H54 (cell line): Measurements from ENCODE around the gene RBM47.
"Not testable (repeated sequence)": the region's sequence is repeated elsewhere in the genome, so short reads cannot be mapped to it uniquely, and the experiment has no call there.

Source experiments
- DNase-seq: peaks from one replicate; pipeline ENCODE4 v3.0.0; 2011; ENCODE audit warnings: low spot score, mixed read lengths; ENCODE audit not compliant: insufficient read length
- FAIRE-seq: peaks from 3 replicates; lab custom pipeline; 2011; peaks lifted over from hg19 to GRCh38; lab: Jason Lieb, UNC
- POLR2A ChIP-seq: IDR thresholded peaks from 2 replicates; pipeline ENCODE4 v1.6.1; 2011; ENCODE audit warnings: low read depth, mild to moderate bottlenecking, low read length

RBM47 gene

DNA sequence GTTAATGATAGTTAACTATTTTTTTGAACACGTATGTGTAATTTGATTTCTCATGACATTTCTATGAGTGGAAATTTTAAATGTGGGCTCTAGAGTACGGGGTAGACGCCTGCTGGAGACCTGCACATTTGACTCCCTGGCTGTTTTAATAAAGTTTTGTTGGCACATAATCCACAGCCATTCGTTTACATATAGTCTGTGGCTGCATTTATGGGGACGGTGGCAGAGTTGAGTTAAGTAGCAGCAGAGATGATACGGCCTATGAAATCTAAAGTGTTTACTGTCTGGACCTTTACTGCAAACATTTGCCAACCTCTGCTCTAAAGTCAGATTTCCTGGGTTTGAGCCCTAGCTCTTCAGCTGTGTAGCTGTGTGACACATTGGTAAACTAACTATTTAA, 175.8 kb downstream of the RBM47 start:
- no peak for FAIRE-seq
- TF ChIP-seq POLR2A = no peak
- DNase-seq = no peak

- no peak for TF ChIP-seq POLR2A
- FAIRE-seq (no peak), DNase-seq (no peak)
Observed at GRCh38 chr4:40448875-40449274, 180.8 kb downstream of the RBM47 start.

DNA sequence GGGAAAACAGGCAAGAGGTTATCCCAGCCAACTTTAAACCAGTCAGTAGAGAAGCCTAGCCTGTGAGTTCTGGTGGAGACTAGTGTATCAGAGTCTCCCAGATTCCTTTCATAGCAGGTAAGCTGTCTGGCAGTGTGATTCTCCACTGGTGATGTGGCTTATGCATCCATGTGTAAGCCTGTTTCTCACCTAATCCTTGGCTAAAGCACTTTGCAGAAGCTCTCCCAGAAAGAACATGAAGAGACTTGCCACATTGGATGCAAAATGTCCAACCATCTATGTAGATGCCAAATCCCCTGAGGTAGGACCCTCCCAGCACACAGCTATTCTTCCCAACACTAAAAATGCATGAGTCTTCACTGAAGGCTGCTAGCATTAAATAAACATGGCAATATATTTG, 182.8 kb downstream of the RBM47 start:
- DNase-seq (no peak), FAIRE-seq (no peak)
- TF ChIP-seq POLR2A = no peak

DNA sequence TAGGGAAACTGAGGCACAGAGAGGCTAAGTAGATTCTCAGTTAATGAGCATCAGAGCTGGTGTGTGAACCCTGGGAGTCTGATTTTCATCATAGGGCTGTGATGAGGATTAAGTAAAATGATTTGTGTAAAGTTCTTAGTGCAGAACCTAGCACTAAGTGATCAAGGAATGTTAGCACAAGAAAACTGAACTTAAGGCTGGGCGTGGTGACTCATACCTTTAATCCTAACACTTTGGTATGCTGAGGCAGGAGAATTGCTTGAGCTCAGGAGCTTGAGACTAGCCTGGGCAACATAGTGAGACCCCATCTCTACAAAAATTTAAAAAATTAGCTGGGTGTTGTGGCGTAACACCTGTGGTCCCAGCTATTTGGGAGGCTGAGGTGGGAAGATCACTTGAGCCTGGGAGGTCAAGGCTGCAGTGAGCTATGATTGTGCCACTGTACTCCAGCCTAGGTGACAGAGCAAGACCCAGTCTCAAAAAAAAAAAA, 183.4 kb downstream of the RBM47 start:
- not testable (repeated sequence) for DNase-seq, FAIRE-seq

GRCh38 chr4:40445671-40446070, 184.0 kb downstream of the RBM47 start:
- no peak for TF ChIP-seq POLR2A
- no peak for FAIRE-seq
- no peak for DNase-seq

DNA sequence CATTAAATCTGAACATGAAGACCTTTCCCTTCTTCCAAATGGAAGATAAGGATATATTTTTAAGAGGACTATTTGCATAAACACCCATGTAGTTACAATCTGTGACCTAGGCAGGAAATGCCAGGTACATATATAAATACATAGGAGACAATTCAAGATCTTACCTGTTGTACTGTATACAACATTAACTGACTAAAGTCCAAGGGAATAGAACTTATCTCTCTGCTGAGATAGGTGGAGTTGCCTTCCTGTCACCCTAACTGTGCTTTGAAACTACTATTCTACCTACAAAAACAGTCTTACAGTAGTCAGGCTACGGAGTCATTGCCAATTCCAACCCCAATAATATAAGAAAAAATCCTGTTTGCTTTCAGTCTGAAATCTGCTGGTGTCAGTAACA, 188.2 kb downstream of the RBM47 start:
- no peak for FAIRE-seq
- no peak for DNase-seq
- TF ChIP-seq POLR2A = no peak

GRCh38 chr4:40439519-40439918, 190.1 kb downstream of the RBM47 start:
- FAIRE-seq = no peak
- no peak for TF ChIP-seq POLR2A
- DNase-seq = no peak

DNA sequence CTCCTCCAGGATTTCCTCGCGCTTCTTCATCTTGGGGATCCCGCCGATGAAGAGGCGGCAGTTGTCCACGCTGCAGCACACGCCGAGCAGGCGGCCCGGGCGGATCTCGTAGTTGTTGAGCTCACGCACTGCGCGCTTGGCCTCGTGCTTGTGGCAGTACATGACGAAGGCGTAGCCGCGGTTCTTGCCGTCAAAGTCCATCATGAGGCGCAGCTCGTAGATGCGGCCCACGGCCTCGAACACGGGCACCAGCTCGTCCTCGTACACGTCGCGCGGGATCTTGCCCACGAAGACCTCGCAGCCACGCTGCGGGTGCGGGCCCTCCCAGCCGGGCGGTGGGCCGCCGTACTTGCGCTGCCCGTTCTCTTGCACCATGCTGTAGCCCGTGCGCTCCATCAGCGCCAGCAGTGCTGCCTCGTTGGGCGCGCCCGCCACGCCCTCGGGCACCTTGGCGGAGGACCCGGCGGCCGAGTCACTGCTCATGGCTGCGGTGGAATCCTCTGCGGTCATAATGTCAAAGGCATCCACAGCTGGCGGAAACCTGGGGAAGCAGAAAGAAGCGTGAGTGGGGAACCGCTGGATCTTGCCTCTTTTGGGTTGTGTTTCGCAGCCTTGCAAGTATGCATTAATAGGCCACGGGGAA, 191.2 kb downstream of the RBM47 start:
- DNase-seq (no peak), FAIRE-seq (no peak)
- no peak for TF ChIP-seq POLR2A

DNA sequence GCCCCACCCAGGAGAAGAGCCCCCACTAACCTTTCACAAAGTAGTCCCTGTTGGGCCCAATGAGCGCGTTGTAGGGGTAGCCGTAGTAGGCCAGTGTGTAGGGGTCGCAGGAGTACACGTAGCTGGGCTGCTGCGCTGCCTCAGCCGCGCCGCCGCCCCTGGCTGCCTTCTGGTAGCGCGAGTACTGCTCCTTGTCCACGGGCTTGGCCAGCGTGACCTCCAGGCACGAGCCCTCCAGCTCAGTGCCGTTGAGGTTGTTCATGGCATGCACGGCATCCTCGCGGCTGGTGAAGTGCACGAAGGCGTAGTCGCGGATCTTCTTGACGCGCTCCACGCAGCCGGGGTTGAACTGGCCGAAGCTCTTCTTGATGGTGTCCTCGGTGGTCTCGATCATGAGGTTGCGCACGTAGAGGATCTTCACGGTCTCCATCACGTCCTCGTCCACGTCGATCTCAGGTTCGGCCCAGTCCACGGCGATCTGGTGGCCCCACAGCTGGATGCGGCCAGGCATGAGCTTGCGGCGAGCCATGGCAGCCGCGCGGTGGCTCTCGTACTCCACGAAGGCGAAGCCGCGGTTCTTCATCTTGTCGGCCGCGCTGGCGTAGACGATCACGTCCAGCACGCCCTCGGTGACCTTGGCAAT, 191.8 kb downstream of the RBM47 start:
- no peak for DNase-seq
- no peak for FAIRE-seq
- no peak for TF ChIP-seq POLR2A

GRCh38 chr4:40435306-40435705, 194.4 kb downstream of the RBM47 start:
- FAIRE-seq, DNase-seq: not testable (repeated sequence)

- no peak for FAIRE-seq
Observed at GRCh38 chr4:40434126-40434687, 195.5 kb downstream of the RBM47 start.

DNA sequence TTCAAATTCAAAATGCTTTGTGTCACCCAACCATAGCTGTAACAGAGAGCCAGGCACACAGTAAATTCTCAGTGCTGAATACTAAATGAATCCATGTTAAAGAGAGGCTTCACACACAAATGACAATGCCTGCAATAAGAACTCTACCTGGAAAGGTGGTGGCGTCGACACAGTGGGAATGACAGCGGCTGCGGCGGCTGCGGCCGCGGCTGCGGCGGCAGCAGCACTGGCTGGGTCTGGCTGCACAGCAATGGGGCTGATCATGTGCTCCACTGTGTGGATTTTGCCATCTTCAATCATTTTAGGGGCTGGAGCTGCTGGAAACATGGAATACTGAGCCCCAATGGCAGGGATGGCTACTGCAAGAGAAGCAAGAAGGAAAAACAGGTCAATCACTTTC, 197.2 kb downstream of the RBM47 start:
- FAIRE-seq (no peak), DNase-seq (no peak)

More at GRCh38 chr4:40434126-40434687, 195.5 kb downstream of the RBM47 start:
- DNase-seq = no peak
- no peak for TF ChIP-seq POLR2A

GRCh38 chr4:40427871-40428270, 201.8 kb downstream of the RBM47 start:
- not testable (repeated sequence) for FAIRE-seq, DNase-seq

More for the DNA sequence above, 197.2 kb downstream of the RBM47 start:
- no peak for TF ChIP-seq POLR2A

- no peak for TF ChIP-seq POLR2A
- FAIRE-seq (no peak), DNase-seq (no peak)
Observed at GRCh38 chr4:40427128-40427527, 202.5 kb downstream of the RBM47 start.
